H1 (cell line): ENCODE measurements around the gene ZNF599. TPM values are rescaled to one million over a fixed set of nuclear protein-coding genes. Genes with fewer than 3 reads are reported as not detected.

Experiments used
- polyA plus RNA-seq, 7 experiments: library from polyadenylated mRNA; depleted of rRNA in 3 of 7; stranded (reverse) in 5 of 7; unstranded in 2 of 7; fragments of >200 nt in 5 of 7; fragments of 200-250 nt in 2 of 7; gene quantifications; 1 replicate in 5 of 7; 2 replicates in 1 of 7; 4 replicates in 1 of 7; pipeline versions ENCODE4 v1.2.1 to v1.2.3, GENCODE V29; 2011 to 2013; ENCODE audit warnings: missing spikeins in 2 of 7, mixed read lengths in 2 of 7
- total RNA-seq: library from RNA; stranded (reverse); fragmentation: NEBNext Ultra II Directional; extraction: Animal tissue kit (Norgen Biotek cat#: 25700); gene quantifications from 2 replicates; pipeline ENCODE4 v1.2.1, GENCODE V29; 2021

Gene ZNF599
- total and polyA plus RNA-seq, 2 of the 8 experiments (the other 6 are each of a cell fraction or from before 2014, with no cell fraction given) = 4.8 to 5.4 TPM

Other genes with a start within 250 kb of the ZNF599 start
- gene SCGB2B2, start 96.1 kb downstream of the ZNF599 start, total RNA-seq = not detected in 2 replicates
- 0.09 and 0.19 TPM in 2 replicates for gene SCGB2B2, start 96.1 kb downstream of the ZNF599 start, polyA plus RNA-seq (2011; rRNA removed)
- 17.0 and 20.4 TPM in 2 replicates for gene ZNF302, start 95.5 kb downstream of the ZNF599 start, total RNA-seq
- 9.1 and 10.9 TPM in 2 replicates for gene ZNF302, start 95.5 kb downstream of the ZNF599 start, polyA plus RNA-seq (2011; rRNA removed)
- gene ZNF181, start 39.0 kb downstream of the ZNF599 start, total RNA-seq = 7.5 and 8.0 TPM in 2 replicates
- 2.1 and 2.8 TPM in 2 replicates for gene ZNF181, start 39.0 kb downstream of the ZNF599 start, polyA plus RNA-seq (2011; rRNA removed)
- gene ZNF30, start 153.7 kb upstream of the ZNF599 start, total RNA-seq = 4.7 TPM in 2 replicates
- gene ZNF30, start 153.7 kb upstream of the ZNF599 start, polyA plus RNA-seq (2011; rRNA removed) = 1.1 and 2.0 TPM in 2 replicates
- gene ZNF792, start 191.0 kb upstream of the ZNF599 start, total RNA-seq = 6.0 and 7.2 TPM in 2 replicates
- gene ZNF792, start 191.0 kb upstream of the ZNF599 start, polyA plus RNA-seq (2011; rRNA removed) = 1.9 and 2.5 TPM in 2 replicates
- 152 and 154 TPM in 2 replicates for gene GRAMD1A, start 227.1 kb upstream of the ZNF599 start, total RNA-seq
- gene GRAMD1A, start 227.1 kb upstream of the ZNF599 start, polyA plus RNA-seq (2011; rRNA removed) = 113 and 176 TPM in 2 replicates